Mammary microvascular endothelial cell (primary cell): ENCODE results near the gene TMEM273. TPM values are rescaled to one million over a fixed set of nuclear protein-coding genes. Genes with fewer than 3 reads are reported as not detected.

ENCODE experiments used
- total RNA-seq: library from RNA; depleted of rRNA; stranded (reverse); fragments of >200 nt; gene quantifications from 2 replicates; pipeline ENCODE4 v1.2.3, GENCODE V29; 2015

TMEM273 gene
- total RNA-seq = 3.1 and 5.6 TPM in 2 replicates

GRCh38 chr10:49187950-49188761 lies at the start of gene TMEM273:
Gene TMEM273, minus strand, starts transcription at chr10:49188391. Its CDS starts 55 bp downstream, at chr10:49188336.

GRCh38 chr10:49133706-49134248 lies 54.4 kb downstream of the TMEM273 start, which contains the start of gene FAM170B:
Gene FAM170B, minus strand, starts transcription at chr10:49134021. Its CDS starts 103 bp downstream, at chr10:49133918.

GRCh38 chr10:49115015-49115795 lies 73.0 kb downstream of the TMEM273 start, which contains the start of gene VSTM4:
Gene VSTM4, minus strand, starts transcription at chr10:49115522. Its CDS starts 37 bp downstream, at chr10:49115485.

Other genes starting within 250 kb of the TMEM273 start
- not detected in 2 replicates for gene LRRC18, start 248.6 kb downstream of the TMEM273 start, total RNA-seq
- gene VSTM4, start 72.9 kb downstream of the TMEM273 start, total RNA-seq = 0.34 and 0.40 TPM in 2 replicates
- gene FAM170B, start 54.4 kb downstream of the TMEM273 start, total RNA-seq = not detected in 2 replicates
- gene C10orf71, start 110.8 kb upstream of the TMEM273 start, total RNA-seq = not detected in 2 replicates
- gene DRGX, start 207.7 kb upstream of the TMEM273 start, total RNA-seq = not detected in 2 replicates